HEK293 (cell line): Measurements from ENCODE around the gene GHRH.

ENCODE experiments used
- CTCF ChIA-PET: fragments of 350-600 bp; formaldehyde crosslinking; extraction: SDS; loops from one replicate; lab custom pipeline; 2021; ENCODE audit warnings: antibody characterized with exemption; lab: Yijun Ruan, JAX
- POLR2A ChIA-PET: fragments of 300-600 bp; formaldehyde crosslinking; extraction: SDS; loops from one replicate; lab custom pipeline; 2020; ENCODE audit warnings: antibody characterized with exemption, inconsistent platforms; lab: Yijun Ruan, JAX
- H3K27ac ChIP-seq: fragments of 200-500 bp; sonication (Bioruptor generic); 2 replicates; pipeline ENCODE4 v1.5.1; 2014; ENCODE audit warnings: low read depth, low read length, control low read depth, inconsistent platforms; ENCODE audit errors: extremely low read depth
- H3K36me3 ChIP-seq, 2 experiments: fragments of 200-500 bp in 1 of 2; sonication (Bioruptor generic) in 1 of 2; 1 replicate in 1 of 2; 2 replicates in 1 of 2; pipeline ENCODE4 v1.5.1; 2014 to 2017; ENCODE audit warnings: inconsistent platforms in 2 of 2, low read length in 2 of 2; ENCODE audit not compliant: control insufficient read depth in 2 of 2, insufficient read depth in 1 of 2
- H3K4me1 ChIP-seq: fragments of 200-500 bp; sonication (Bioruptor generic); 2 replicates; pipeline ENCODE4 v1.5.1; 2014; ENCODE audit warnings: mild to moderate bottlenecking, low read length, inconsistent platforms; ENCODE audit not compliant: control insufficient read depth, insufficient read depth
- H3K4me3 ChIP-seq: 2 replicates; pipeline ENCODE4 v1.5.1; 2011; ENCODE audit warnings: low read depth, mild to moderate bottlenecking, control low read depth, low read length, moderate library complexity
- H3K9me3 ChIP-seq: fragments of 200-500 bp; sonication (Bioruptor generic); 2 replicates; pipeline ENCODE4 v1.5.1; 2014; ENCODE audit warnings: low read depth, low read length, inconsistent platforms; ENCODE audit not compliant: control insufficient read depth, insufficient read depth
- BCL11A ChIP-seq: fragments of 450-650 bp; formaldehyde crosslinking; IDR thresholded peaks from 2 replicates; pipeline ENCODE4 v1.5.1; 2016; ENCODE audit warnings: low read depth, missing biosample characterization, missing genetic modification characterization
- HIC1 ChIP-seq: fragments of 450-650 bp; formaldehyde crosslinking; IDR thresholded peaks from 2 replicates; pipeline ENCODE4 v1.5.1; 2016; ENCODE audit warnings: missing biosample characterization, missing genetic modification characterization
- IKZF3 ChIP-seq: fragments of 450-650 bp; IDR thresholded peaks from 2 replicates; pipeline ENCODE4 v1.5.0; 2018; ENCODE audit warnings: missing biosample characterization, mild to moderate bottlenecking, missing genetic modification characterization, moderate library complexity
- MZF1 ChIP-seq: fragments of 450-650 bp; formaldehyde crosslinking; IDR thresholded peaks from 2 replicates; pipeline ENCODE4 v1.5.1; 2017; ENCODE audit warnings: missing biosample characterization, missing genetic modification characterization, borderline replicate concordance
- PRDM1 ChIP-seq: fragments of 450-650 bp; formaldehyde crosslinking; IDR thresholded peaks from 2 replicates; pipeline ENCODE4; 2016; ENCODE audit warnings: missing biosample characterization, missing genetic modification characterization
- PRDM6 ChIP-seq: fragments of 450-650 bp; formaldehyde crosslinking; IDR thresholded peaks from 2 replicates; pipeline ENCODE4 v1.5.1; 2017; ENCODE audit warnings: missing biosample characterization, missing genetic modification characterization
- SP2 ChIP-seq: fragments of 450-650 bp; formaldehyde crosslinking; IDR thresholded peaks from 2 replicates; pipeline ENCODE4 v1.5.1; 2016; ENCODE audit warnings: missing biosample characterization, missing genetic modification characterization
- SP7 ChIP-seq: fragments of 450-650 bp; formaldehyde crosslinking; IDR thresholded peaks from 2 replicates; pipeline ENCODE4 v1.5.1; 2016; ENCODE audit warnings: missing biosample characterization, missing genetic modification characterization
- ZBTB10 ChIP-seq: fragments of 450-650 bp; formaldehyde crosslinking; IDR thresholded peaks from 2 replicates; pipeline ENCODE4 v1.5.1; 2016; ENCODE audit warnings: missing biosample characterization, missing genetic modification characterization
- ZBTB44 ChIP-seq: fragments of 450-650 bp; IDR thresholded peaks from 2 replicates; pipeline ENCODE4 v1.5.1; 2018; ENCODE audit warnings: missing biosample characterization, mild to moderate bottlenecking, missing genetic modification characterization
- ZBTB7A ChIP-seq: fragments of 450-650 bp; formaldehyde crosslinking; IDR thresholded peaks from 2 replicates; pipeline ENCODE4 v1.5.1; 2016; ENCODE audit warnings: low read depth, missing biosample characterization, missing genetic modification characterization
- ZNF19 ChIP-seq: fragments of 450-650 bp; formaldehyde crosslinking; IDR thresholded peaks from 2 replicates; pipeline ENCODE4; 2016; ENCODE audit warnings: missing biosample characterization, missing genetic modification characterization, low read depth
- ZNF280C ChIP-seq: fragments of 450-650 bp; formaldehyde crosslinking; IDR thresholded peaks from 2 replicates; pipeline ENCODE4 v1.5.1; 2016; ENCODE audit warnings: missing biosample characterization, missing genetic modification characterization
- ZNF302 ChIP-seq: fragments of 450-650 bp; formaldehyde crosslinking; IDR thresholded peaks from 2 replicates; pipeline ENCODE4 v1.5.1; 2016; ENCODE audit warnings: missing biosample characterization, missing genetic modification characterization, low read depth
- ZNF324 ChIP-seq: fragments of 450-650 bp; formaldehyde crosslinking; IDR thresholded peaks from 2 replicates; pipeline ENCODE4 v1.5.1; 2016; ENCODE audit warnings: missing biosample characterization, missing genetic modification characterization
- ZNF341 ChIP-seq: fragments of 450-650 bp; formaldehyde crosslinking; IDR thresholded peaks from 2 replicates; pipeline ENCODE4; 2016; ENCODE audit warnings: low read depth, missing biosample characterization, missing genetic modification characterization
- ZNF501 ChIP-seq: fragments of 450-650 bp; formaldehyde crosslinking; IDR thresholded peaks from 2 replicates; pipeline ENCODE4 v1.5.1; 2016; ENCODE audit warnings: missing biosample characterization, missing genetic modification characterization
- ZNF549 ChIP-seq: fragments of 450-650 bp; IDR thresholded peaks from 2 replicates; pipeline ENCODE4 v1.5.1; 2018; ENCODE audit warnings: missing biosample characterization, missing genetic modification characterization, mild to moderate bottlenecking, inconsistent platforms, moderate library complexity
- ZNF600 ChIP-seq: fragments of 450-650 bp; formaldehyde crosslinking; IDR thresholded peaks from 2 replicates; pipeline ENCODE4 v1.5.1; 2016; ENCODE audit warnings: missing biosample characterization, missing genetic modification characterization
- ZNF626 ChIP-seq: fragments of 450-650 bp; sonication (Bioruptor Pico); formaldehyde crosslinking; IDR thresholded peaks from 2 replicates; pipeline ENCODE4 v1.5.1; 2018; ENCODE audit warnings: missing biosample characterization, missing genetic modification characterization, inconsistent platforms
- ZNF677 ChIP-seq: fragments of 450-650 bp; IDR thresholded peaks from 2 replicates; pipeline ENCODE4 v1.5.0; 2018; ENCODE audit warnings: missing biosample characterization, mild to moderate bottlenecking, missing genetic modification characterization, moderate library complexity
- ZNF776 ChIP-seq: fragments of 450-650 bp; formaldehyde crosslinking; IDR thresholded peaks from 2 replicates; pipeline ENCODE4 v1.5.0; 2017; ENCODE audit warnings: missing biosample characterization, missing genetic modification characterization, borderline replicate concordance
- ZNF791 ChIP-seq: fragments of 450-650 bp; formaldehyde crosslinking; IDR thresholded peaks from 2 replicates; pipeline ENCODE4 v1.5.1; 2016; ENCODE audit warnings: missing biosample characterization, missing genetic modification characterization
- ZSCAN18 ChIP-seq: fragments of 450-650 bp; formaldehyde crosslinking; IDR thresholded peaks from 2 replicates; pipeline ENCODE4 v1.5.1; 2016; ENCODE audit warnings: missing biosample characterization, missing genetic modification characterization

The GHRH gene

GRCh38 chr20:37204056-37204455 is 57.6 kb downstream of the GHRH start (continued):
- TF ChIP-seq ZBTB10 (tag by site-specific recombination) = no peak

- Histone ChIP-seq H3K4me1 (no peaks in the 10 kb centered on the region), H3K9me3 (no peaks in the 10 kb centered on the region), H3K36me3 (peaks cover 42 to 89% of the 10 kb centered on the region in 2 experiments), H3K27ac (no peak overlapping the region), H3K4me3 (no peak overlapping the region)
- CTCF ChIA-PET = interaction anchor here (0.6 to 7.0 kb wide), 18 partner anchors 9 to 332 kb away, joined by 3 to 65 read pairs (median 4); no protein-coding TSS in a partner anchor
- POLR2A ChIA-PET = no interaction called here
- TF ChIP-seq BCL11A (tag by site-specific recombination) (no peak), SP2 (tag by site-specific recombination) (no peak), PRDM1 (tag by site-specific recombination) (peak; percentile 84), ZNF280C (tag by site-specific recombination) (no peak), HIC1 (no peak), ZNF549 (no peak), ZNF501 (tag by site-specific recombination) (no peak), ZNF626 (no peak), ZSCAN18 (no peak), IKZF3 (no peak), ZNF677 (no peak), ZBTB7A (tag by site-specific recombination) (no peak), ZNF791 (no peak), ZBTB44 (tag by site-specific recombination) (no peak), ZNF302 (tag by site-specific recombination) (no peak), PRDM6 (tag by site-specific recombination) (peak; percentile 70), MZF1 (tag by site-specific recombination) (no peak), ZNF341 (tag by site-specific recombination) (no peak), ZNF19 (no peak), SP7 (peak; percentile 91), ZNF324 (tag by site-specific recombination) (no peak), ZNF776 (tag by site-specific recombination) (no peak), ZNF600 (peak; percentile 63; the same call in 1 of the 2 replicates)
These were observed 59.2 kb downstream of the GHRH start for GRCh38 chr20:37202267-37202943.
